NOMO-1 treated with DMSO at 0.1 percent for 48 hours (cell line): ENCODE measurements around the gene SETD2.

ENCODE experiments used
- DNase-seq: peaks from one replicate; lab custom pipeline; 2025; ENCODE audit not compliant: unreplicated experiment; lab: John Stamatoyannopoulos, UW

Gene SETD2

DNA sequence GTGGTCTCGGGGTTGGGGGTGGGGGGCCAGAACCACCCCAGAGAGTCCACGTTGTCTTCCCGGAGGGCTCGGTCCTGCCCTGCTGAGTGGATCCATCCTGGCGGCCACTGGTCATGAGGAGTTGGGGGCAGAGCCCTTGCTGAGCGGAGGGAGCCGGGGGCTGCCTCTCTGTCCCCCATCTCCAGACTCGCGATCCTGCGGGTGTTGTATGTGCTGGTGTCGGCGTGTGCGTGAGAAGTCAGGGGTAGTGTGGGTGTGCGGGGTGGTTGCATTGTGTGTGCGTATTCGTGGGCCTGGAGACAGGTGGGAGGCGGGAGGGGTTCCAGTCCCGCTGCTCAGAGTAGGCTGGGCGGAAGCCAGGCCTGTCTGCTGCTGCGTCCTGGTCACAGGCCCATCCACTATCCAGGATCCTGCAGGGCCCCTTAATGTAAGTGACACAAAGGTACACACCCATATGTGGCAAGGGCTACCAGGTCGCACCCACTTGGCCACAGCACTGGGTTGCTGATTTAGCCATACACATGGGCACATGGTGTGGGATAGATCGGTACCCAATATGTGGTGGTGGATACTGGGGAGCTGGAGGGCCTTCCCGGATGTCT, 153.7 kb downstream of the SETD2 start:
- DNase-seq, result no peak

DNA sequence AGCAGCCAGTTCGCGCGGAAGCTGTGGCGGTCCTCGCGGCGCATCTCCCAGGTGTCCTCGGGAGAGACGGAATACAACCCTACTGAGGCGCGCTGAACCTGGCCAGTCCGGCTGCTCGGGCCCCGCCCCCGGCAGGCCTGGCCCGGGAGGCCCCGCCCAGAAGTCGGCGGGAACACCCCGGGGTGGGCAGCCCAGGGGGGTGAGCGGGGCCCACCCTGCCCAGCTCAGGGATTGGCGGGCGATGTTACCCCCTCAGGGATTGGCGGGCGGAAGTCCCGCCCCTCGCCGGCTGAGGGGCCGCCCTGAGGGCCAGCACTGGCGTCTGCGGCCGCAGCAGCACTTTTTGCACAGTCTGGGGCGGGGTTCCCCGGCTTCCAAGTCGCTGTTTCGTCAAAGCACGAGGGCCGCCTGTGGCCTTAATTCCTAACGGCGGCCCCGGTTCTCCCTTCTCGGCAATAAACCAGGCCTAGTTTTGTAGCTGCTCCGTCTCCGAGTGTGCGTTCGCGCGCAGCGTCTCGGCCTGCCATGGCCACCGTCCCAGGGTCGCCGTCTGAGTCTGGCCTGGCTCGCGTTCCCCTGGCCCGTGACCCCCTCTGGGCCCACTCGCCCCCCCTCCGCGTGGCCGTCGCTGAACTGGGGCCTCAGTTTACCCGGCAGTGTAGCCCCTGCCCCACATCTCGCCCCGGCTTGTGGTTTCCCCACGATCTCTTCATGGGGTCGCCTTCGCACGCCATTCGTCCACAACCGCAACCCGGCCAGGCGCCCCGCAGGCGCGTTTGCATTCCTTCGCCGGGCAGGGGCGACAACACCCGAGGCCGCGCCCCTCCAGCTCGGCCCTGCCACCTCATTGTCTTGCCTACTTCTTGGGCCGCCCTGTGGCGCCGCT, 154.4 kb downstream of the SETD2 start:
- no peak for DNase-seq

DNA sequence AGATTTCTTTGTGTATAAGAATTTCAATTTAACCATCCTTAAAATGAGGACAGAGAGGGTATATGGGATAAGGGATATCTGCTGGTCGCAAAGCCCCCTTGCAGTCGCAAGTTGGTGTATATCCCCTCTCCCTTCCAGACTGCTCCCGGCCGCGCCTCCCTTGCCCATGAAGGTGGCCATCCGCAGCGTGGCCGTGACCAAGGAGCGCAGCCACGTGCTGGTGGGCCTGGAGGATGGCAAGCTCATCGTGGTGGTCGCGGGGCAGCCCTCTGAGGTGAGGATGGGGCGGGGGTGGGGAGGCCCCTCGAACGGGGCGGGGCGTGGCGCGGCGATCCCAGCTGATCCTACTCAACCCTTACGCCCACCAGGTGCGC, 155.1 kb downstream of the SETD2 start:
- DNase-seq, result no peak

DNA sequence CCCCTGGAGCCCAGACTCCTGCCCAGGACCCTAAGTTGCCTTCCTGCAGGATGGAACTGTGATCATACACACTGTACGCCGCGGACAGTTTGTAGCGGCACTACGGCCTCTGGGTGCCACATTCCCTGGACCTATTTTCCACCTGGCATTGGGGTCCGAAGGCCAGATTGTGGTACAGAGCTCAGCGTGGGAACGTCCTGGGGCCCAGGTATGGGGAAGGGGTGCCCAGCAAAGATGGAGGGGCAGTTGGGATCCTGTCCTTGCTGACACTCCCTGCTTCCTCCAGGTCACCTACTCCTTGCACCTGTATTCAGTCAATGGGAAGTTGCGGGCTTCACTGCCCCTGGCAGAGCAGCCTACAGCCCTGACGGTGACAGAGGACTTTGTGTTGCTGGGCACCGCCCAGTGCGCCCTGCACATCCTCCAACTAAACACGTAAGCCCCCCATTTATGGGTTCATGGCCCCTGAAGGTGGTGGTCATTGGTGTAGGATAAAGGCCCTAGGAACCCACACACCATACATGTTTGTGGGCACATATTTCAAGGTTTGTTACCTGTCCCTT, 155.6 kb downstream of the SETD2 start:
- DNase-seq, result no peak

DNA sequence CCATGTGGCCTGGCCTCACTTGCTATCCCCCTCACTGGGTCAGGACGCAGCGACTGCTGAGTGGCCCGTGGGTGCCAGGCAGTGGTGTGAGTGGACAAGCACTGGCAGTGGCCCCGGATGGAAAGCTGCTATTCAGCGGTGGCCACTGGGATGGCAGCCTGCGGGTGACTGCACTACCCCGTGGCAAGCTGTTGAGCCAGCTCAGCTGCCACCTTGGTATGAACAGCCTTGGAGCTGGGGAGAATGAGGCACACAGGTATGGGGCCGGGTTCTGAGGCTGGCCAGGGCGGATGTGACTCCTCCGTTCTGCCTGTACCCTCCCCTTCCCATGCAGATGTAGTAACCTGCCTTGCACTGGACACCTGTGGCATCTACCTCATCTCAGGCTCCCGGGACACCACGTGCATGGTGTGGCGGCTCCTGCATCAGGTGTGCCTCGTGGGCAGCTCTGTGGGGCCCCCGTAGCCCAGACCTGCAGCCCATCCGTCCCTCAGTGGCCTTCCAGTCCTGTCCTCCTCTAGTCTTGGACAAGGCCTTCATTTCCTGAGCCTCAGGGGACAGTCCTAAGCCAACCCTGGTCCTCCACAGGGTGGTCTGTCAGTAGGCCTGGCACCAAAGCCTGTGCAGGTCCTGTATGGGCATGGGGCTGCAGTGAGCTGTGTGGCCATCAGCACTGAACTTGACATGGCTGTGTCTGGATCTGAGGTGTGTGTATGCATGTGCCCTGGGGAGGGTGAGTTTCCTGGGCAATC, 156.3 kb downstream of the SETD2 start:
- DNase-seq, result no peak

DNA sequence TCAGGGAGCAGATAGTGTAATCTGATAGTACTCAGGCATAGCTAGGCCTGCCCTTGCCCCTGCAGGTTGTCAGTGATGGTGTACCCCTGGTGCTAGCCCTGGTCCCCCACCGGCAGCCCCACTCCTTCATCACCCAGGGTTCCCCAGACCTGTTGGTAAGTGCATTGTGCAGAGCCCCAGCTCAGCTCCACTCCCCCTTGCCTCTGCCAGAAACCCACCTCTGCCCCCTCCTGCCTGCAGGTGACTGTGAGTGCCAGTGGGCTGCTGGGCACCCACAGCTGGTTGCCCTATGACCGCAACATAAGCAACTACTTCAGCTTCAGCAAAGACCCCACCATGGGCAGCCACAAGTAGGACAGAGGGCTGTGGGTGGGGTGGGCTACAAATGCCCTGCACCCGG, 156.9 kb downstream of the SETD2 start:
- no peak for DNase-seq

DNA sequence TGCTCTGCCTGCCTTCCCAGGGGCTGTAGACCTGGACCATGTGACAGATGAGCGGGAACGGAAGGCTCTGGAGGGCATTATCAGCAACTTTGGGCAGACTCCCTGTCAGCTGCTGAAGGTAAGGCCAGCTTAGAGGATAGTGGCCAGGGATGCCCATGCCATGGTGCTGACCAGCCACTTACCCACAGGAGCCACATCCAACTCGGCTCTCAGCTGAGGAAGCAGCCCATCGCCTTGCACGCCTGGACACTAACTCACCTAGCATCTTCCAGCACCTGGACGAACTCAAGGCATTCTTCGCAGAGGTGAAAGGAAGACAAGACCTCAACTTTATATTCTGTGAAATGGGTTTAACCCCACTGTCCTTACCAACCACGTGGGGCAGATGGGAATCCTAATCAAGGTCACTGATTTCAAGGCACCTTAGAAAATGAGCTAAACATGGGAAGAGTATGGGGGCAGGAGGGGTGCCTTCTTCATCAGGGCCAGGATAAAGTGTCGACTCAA, 157.7 kb downstream of the SETD2 start:
- DNase-seq, result no peak

DNA sequence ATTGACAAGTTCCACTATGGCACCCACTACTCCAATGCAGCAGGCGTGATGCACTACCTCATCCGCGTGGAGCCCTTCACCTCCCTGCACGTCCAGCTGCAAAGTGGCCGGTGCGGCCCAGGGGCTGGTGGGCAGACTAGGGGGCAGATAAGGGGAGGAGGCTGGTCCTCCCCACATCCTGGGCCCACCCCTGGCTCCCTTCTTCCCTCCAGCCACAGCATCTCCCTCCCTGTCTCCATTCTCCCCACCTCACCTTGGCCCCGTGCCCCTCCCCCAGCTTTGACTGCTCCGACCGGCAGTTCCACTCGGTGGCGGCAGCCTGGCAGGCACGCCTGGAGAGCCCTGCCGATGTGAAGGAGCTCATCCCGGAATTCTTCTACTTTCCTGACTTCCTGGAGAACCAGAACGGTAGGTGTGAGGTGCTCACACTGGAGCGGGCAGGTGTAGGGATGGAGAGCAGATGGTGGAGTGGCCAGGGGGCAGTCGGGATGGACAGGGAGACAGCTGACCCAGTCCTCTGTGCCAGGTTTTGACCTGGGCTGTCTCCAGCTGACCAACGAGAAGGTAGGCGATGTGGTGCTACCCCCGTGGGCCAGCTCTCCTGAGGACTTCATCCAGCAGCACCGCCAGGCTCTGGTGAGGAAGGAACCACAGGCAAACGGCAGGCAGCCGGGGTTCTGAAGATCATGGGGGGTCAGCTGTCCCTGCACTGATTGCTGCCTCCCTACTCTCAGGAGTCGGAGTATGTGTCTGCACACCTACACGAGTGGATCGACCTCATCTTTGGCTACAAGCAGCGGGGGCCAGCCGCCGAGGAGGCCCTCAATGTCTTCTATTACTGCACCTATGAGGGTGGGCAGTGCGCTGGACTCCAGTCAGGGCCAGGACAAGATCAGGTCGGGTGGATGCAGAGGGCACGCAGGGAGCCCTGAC, 158.4 kb downstream of the SETD2 start:
- DNase-seq, result no peak

DNA sequence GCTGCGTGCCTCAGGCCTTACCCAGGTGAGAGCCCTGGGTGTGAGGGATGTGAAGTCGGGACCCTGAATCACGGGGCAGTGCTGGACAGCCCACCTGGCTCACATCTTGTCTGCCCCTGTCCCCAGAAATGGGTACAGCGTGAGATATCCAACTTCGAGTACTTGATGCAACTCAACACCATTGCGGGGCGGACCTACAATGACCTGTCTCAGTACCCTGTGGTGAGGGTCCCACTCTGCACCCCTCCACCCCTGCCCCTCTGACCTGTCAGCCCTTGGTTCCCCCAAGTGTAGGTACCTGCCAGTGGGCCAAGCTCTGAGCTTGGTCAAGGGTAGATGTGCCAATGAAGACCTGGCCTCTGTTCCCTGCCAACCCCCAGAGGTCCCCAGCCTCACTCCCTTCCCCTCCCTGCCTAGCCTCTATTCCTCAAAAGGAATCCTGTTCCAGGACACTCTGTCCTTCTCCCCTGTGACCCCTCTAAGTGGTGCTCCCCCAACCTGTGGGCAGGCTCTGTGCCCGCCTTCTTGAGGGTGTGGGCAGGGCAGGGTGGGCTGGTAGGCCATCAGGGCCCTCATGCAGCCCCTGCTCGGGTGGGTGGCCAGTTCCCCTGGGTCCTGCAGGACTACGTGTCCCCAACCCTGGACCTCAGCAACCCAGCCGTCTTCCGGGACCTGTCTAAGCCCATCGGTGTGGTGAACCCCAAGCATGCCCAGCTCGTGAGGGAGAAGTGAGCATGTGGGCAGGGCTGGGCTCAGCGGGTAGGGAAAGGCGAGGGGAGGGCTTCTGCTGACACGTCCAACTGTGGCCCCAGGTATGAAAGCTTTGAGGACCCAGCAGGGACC, 159.3 kb downstream of the SETD2 start:
- DNase-seq, result no peak

DNA sequence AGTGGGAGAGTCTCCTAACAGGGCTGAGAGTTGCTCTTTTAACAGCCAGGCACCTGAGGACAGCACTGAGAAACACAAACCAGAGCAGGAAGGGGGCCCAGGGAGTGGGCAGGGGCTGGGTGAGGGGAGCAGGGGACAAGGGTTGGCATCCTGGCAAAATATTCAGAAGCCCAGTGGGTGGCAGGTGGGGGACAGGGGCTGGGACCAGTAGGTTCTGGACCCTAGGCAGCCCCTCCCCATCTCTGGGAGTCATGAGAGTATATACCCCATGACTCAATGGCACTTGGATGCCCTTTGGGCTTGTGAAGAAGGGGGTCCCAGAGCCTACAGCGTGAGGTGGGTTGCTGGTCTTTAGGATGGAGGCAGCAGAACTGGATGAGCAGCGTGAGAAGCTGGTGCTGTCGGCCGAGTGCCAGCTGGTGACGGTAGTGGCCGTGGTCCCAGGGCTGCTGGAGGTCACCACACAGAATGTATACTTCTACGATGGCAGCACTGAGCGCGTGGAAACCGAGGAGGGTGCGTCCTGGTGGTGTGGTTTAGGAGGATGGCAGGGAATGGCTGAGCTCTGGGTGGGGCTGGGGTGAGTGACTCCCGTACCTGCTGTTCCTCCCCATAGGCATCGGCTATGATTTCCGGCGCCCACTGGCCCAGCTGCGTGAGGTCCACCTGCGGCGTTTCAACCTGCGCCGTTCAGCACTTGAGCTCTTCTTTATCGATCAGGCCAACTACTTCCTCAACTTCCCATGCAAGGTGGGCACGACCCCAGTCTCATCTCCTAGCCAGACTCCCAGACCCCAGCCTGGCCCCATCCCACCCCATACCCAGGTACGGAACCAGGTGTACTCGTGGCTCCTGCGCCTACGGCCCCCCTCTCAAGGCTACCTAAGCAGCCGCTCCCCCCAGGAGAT, 160.2 kb downstream of the SETD2 start:
- no peak for DNase-seq

DNA sequence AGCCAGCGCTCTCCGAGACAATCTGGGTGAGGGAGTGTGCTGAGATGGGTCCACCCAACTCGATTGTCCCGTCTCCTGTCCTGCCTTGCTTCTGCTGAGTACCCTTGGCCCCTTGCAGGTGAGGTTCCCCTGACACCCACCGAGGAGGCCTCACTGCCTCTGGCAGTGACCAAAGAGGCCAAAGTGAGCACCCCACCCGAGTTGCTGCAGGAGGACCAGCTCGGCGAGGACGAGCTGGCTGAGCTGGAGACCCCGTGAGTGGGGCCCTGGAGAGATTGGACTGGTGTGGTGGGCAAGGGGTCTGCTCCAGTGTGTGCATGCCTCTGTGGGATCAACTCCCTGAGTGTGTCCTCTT, 160.9 kb downstream of the SETD2 start:
- DNase-seq, result no peak

DNA sequence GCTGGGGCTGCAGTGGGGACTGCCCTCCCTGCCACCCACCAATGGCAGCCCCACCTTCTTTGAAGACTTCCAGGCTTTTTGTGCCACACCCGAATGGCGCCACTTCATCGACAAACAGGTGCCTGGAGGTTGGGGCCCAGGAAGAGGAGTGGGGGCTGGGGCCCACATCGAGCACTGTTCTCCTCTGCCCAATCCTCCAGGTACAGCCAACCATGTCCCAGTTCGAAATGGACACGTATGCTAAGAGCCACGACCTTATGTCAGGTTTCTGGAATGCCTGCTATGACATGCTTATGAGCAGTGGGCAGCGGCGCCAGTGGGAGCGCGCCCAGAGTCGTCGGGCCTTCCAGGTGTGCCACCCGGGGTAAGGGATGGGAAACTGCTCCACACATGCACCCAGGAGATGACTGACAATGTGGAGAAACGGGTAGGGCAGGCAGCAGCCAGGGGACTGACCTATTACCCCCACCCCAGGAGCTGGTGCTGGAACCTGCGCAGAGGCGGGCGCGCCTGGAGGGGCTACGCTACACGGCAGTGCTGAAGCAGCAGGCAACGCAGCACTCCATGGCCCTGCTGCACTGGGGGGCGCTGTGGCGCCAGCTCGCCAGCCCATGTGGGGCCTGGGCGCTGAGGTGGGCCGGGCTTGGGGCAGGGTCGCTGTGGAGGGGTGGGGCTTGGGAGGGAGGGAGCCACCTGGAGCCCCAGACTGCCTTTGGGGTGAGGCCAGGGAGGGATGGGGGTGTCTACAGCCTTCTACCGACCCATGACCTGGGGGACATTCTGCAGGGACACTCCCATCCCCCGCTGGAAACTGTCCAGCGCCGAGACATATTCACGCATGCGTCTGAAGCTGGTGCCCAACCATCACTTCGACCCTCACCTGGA, 161.5 kb downstream of the SETD2 start:
- no peak for DNase-seq

DNA sequence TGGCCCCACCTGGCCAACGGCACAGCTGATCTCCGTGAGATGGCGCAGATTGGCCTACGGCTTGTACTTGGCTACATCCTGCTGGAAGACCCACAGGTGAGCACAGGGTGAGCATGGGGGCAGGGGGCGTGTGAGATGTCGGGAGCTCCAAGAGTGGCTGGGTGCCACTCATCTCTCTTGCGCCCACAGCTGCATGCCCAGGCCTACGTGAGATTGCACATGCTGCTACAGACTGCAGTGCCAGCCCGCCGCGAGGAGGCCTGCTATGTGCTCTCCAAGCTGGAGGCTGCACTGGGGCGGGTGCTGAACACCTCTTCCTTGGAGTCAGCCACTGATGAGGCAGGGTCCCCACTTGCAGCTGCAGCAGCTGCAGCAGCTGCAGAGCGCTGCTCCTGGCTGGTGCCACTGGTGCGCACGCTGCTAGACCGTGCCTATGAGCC, 162.2 kb downstream of the SETD2 start:
- DNase-seq, result no peak

DNA sequence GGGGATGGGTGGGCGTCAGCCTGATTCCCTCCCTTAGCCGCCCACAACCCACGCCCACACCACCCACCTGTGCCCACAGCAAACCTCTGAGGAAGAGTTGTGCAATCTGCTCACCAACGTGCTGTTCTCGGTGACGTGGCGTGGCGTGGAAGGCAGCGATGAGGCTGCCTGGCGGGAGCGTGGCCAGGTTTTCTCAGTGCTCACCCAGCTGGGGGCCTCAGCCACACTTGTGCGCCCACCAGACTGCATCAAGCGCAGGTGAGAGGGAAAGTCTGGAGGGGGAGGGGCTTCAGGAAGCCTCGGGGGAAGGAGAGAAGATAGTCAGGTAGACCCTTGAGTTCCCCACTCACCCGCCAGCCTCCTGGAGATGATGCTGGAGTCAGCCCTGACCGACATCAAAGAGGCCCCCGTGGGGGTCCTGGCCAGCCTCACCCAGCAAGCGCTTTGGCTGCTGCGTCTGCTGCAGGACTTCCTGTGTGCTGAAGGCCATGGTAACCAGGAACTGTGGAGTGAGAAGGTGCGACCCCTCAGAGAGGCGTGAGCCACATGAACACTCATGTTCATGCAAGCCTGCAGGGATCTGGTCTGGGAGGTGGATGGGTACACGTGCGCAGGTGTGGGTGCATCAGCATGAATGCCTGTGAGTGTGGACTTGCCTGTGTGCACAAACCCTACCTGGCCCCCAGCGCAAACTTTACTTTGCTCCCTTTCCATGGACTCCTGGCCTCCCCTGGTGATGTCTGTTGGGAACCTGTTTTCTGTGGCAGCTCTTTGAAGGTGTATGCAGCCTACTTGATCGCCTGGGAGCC, 162.8 kb downstream of the SETD2 start:
- no peak for DNase-seq

DNA sequence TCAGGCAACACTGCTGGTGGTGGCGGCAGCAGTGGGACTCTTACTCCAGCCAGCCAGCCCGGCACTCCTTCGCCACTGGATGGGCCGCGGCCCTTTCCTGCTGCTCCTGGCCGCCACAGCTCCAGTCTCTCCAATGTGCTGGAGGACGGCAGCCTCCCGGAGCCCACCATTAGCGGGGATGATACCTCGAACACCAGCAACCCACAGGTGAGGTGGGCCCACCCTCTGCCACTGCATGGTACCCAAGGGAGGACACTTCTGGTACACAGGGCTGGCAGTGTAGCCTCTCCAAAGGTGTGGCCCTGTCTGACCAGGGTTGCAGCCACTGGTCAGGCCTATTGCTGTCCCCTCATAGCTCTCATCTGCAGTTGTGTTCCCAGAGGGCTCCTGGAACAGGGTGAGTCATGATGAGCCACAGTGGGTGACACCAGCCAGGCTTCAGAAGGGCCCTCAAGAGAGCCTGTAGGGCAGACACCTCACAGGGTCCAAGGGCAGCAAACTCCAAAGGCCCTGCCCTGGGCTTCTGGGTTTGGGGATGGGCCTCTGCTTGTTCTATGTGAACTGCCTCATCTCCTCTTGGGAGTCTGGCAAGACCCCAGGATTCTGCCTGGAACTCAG, 163.6 kb downstream of the SETD2 start:
- DNase-seq, result no peak

DNA sequence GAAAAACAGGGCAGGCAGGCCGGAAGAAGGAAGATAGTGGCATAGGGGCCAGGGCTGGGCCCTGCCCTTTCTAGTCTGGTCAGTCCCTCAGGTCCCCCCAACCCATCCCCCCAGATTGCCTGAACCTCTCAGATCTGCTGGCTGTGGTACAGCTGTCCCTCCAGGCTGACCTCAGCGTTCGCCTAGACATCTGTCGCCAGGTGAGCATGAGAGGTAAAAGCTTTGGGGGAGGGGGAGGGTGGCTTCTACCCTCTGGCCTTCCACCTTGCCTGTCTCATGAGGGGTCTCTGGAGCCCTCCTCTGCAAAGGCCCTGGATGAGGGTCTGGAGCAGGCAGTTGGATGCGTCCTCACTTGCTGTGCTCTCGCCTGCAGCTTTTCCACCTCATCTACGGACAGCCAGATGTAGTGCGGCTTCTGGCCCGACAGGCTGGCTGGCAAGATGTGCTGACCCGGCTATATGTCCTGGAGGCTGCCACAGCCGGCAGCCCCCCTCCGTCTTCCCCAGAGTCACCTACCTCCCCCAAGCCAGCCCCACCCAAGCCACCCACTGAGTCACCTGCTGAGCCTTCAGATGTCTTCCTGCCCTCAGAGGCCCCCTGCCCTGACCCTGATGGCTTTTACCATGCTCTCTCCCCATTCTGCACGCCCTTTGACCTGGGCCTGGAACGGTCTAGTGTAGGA, 164.3 kb downstream of the SETD2 start:
- DNase-seq, result no peak
